WTC11 (cell line): Measurements from ENCODE around the gene TBC1D1. TPM values are rescaled to one million over a fixed set of nuclear protein-coding genes. Genes with fewer than 3 reads are reported as not detected.

ENCODE experiments used
- ATAC-seq: fragments of 200-7000 bp; cut with Tn5 transposase; 2 replicates; pipeline ENCODE4 v1.10.0; 2021; ENCODE audit warnings: mild to moderate bottlenecking, moderate library complexity
- CTCF ChIA-PET: fragments of 300-600 bp; sonication (Branson Sonifier 250); formaldehyde crosslinking; loops from one replicate; lab custom pipeline; 2021; ENCODE audit warnings: antibody characterized with exemption; lab: Charles Lee
- POLR2A ChIA-PET: fragments of 350-600 bp; sonication (Branson Sonifier 250); formaldehyde crosslinking; loops from one replicate; lab custom pipeline; 2021; ENCODE audit warnings: antibody characterized with exemption; lab: Charles Lee
- DNase-seq: peaks from one replicate; pipeline ENCODE4 v3.0.0; 2021; ENCODE audit warnings: low spot score
- H3K27ac Mint-ChIP-seq: 2 replicates; pipeline ENCODE4 v1.8.0; 2021; ENCODE audit warnings: mixed read lengths
- H3K27me3 Mint-ChIP-seq: 2 replicates; pipeline ENCODE4 v1.8.0; 2021; ENCODE audit warnings: low read depth, mild to moderate bottlenecking, moderate library complexity, mixed read lengths
- H3K36me3 Mint-ChIP-seq: 2 replicates; pipeline ENCODE4 v1.8.0; 2021; ENCODE audit warnings: mixed read lengths
- H3K4me1 Mint-ChIP-seq: 2 replicates; pipeline ENCODE4 v1.8.0; 2022; ENCODE audit warnings: mixed read lengths
- H3K4me3 Mint-ChIP-seq: 2 replicates; pipeline ENCODE4 v1.8.0; 2021; ENCODE audit warnings: mild to moderate bottlenecking, moderate library complexity, mixed read lengths
- H3K9me3 Mint-ChIP-seq: 2 replicates; pipeline ENCODE4 v1.8.0; 2021; ENCODE audit warnings: mixed read lengths
- CBFB ChIP-seq: sonication (generic); formaldehyde crosslinking; IDR thresholded peaks from 2 replicates; pipeline ENCODE4 v1.8.1; 2022; ENCODE audit warnings: mild to moderate bottlenecking, low read depth, missing genetic modification reagents
- CREM ChIP-seq: sonication (generic); formaldehyde crosslinking; IDR thresholded peaks from 2 replicates; pipeline ENCODE4 v1.8.1; 2022; ENCODE audit warnings: mild to moderate bottlenecking, missing genetic modification reagents, moderate library complexity
- ETV6 ChIP-seq: sonication (generic); formaldehyde crosslinking; IDR thresholded peaks from 2 replicates; pipeline ENCODE4 v1.8.1; 2022; ENCODE audit warnings: mild to moderate bottlenecking, missing genetic modification reagents
- GTF2I ChIP-seq: fragments of 250-450 bp; sonication (Bioruptor Pico); conservative IDR thresholded peaks from 2 replicates; pipeline ENCODE4 v1.4.0; 2021; ENCODE audit warnings: mild to moderate bottlenecking
- NR1H2 ChIP-seq: sonication (generic); formaldehyde crosslinking; IDR thresholded peaks from 2 replicates; pipeline ENCODE4 v1.9.0; 2021; ENCODE audit warnings: mild to moderate bottlenecking, moderate library complexity, missing genetic modification reagents
- OVOL2 ChIP-seq: fragments of 250-450 bp; sonication (Bioruptor Pico); IDR thresholded peaks from 2 replicates; pipeline ENCODE4 v1.9.0; 2021; ENCODE audit warnings: mild to moderate bottlenecking, borderline replicate concordance
- RELA ChIP-seq: sonication (generic); formaldehyde crosslinking; IDR thresholded peaks from 2 replicates; pipeline ENCODE4 v1.8.1; 2022; ENCODE audit warnings: missing genetic modification reagents, mild to moderate bottlenecking, borderline replicate concordance
- SOX15 ChIP-seq: fragments of 250-450 bp; sonication (Bioruptor Pico); IDR thresholded peaks from 2 replicates; pipeline ENCODE4 v1.9.0; 2021; ENCODE audit warnings: mild to moderate bottlenecking
- TP53 ChIP-seq: sonication (generic); formaldehyde crosslinking; IDR thresholded peaks from 2 replicates; pipeline ENCODE4 v1.8.1; 2023; ENCODE audit warnings: mild to moderate bottlenecking, missing genetic modification reagents
- ZBTB21 ChIP-seq: sonication (generic); formaldehyde crosslinking; IDR thresholded peaks from 2 replicates; pipeline ENCODE4 v1.8.1; 2023; ENCODE audit warnings: mild to moderate bottlenecking, missing genetic modification reagents, borderline replicate concordance
- ZNF396 ChIP-seq: fragments of 250-450 bp; sonication (Bioruptor Pico); IDR thresholded peaks from 2 replicates; pipeline ENCODE4 v1.8.0; 2021; ENCODE audit warnings: mild to moderate bottlenecking, moderate library complexity, borderline replicate concordance
- total RNA-seq: library from RNA; stranded (reverse); gene quantifications from 3 replicates; pipeline ENCODE4 v1.2.3, GENCODE V29; 2021
- TF ChIP-seq, protein P1 (sequence below): fragments of 250-450 bp; sonication (Bioruptor Pico); IDR thresholded peaks from 2 replicates; pipeline ENCODE4 v1.9.0; 2021; ENCODE audit warnings: mild to moderate bottlenecking, borderline replicate concordance
- TF ChIP-seq, protein P2 (sequence below): fragments of 250-450 bp; sonication (Bioruptor Pico); IDR thresholded peaks from 2 replicates; pipeline ENCODE4 v1.9.0; 2021; ENCODE audit warnings: moderate library complexity, mild to moderate bottlenecking, inconsistent platforms, borderline replicate concordance
- TF ChIP-seq, protein P3 (sequence below): sonication (generic); formaldehyde crosslinking; IDR thresholded peaks from 2 replicates; pipeline ENCODE4 v1.8.1; 2023; ENCODE audit warnings: mild to moderate bottlenecking, missing genetic modification reagents, borderline replicate concordance
- TF ChIP-seq, protein P4 (sequence below): sonication (generic); formaldehyde crosslinking; IDR thresholded peaks from 2 replicates; pipeline ENCODE4 v1.8.0; 2023; ENCODE audit warnings: missing genetic modification reagents, mild to moderate bottlenecking, borderline replicate concordance

The TBC1D1 gene
- total RNA-seq, 1 experiment from 2014 or later: 134 TPM

DNA sequence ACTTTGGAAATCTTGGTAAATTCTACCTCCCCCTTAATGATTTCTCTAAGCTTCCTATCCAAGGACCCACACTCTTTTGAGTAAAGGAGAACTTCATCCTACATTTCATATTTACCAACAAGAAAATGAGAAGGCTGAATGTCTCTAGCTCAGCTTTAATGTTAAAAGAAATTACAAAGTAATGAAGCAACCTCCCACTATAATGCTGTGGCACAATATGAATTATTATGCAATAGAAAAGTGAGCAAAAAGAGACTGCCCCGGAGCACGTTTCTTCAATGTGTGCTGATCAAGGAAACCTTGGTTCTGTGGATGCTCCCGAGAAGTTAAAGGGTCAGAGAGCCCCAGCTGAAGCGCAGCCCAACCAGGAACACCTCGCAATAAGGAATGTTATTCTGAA is 9.1 kb upstream of the TBC1D1 start (continued):
- TF ChIP-seq GTF2I (CRISPR knock-in tag) (no peak), ZBTB21 (no peak), CREM (CRISPR knock-in tag) (no peak)
- TF ChIP-seq, protein P1, sequence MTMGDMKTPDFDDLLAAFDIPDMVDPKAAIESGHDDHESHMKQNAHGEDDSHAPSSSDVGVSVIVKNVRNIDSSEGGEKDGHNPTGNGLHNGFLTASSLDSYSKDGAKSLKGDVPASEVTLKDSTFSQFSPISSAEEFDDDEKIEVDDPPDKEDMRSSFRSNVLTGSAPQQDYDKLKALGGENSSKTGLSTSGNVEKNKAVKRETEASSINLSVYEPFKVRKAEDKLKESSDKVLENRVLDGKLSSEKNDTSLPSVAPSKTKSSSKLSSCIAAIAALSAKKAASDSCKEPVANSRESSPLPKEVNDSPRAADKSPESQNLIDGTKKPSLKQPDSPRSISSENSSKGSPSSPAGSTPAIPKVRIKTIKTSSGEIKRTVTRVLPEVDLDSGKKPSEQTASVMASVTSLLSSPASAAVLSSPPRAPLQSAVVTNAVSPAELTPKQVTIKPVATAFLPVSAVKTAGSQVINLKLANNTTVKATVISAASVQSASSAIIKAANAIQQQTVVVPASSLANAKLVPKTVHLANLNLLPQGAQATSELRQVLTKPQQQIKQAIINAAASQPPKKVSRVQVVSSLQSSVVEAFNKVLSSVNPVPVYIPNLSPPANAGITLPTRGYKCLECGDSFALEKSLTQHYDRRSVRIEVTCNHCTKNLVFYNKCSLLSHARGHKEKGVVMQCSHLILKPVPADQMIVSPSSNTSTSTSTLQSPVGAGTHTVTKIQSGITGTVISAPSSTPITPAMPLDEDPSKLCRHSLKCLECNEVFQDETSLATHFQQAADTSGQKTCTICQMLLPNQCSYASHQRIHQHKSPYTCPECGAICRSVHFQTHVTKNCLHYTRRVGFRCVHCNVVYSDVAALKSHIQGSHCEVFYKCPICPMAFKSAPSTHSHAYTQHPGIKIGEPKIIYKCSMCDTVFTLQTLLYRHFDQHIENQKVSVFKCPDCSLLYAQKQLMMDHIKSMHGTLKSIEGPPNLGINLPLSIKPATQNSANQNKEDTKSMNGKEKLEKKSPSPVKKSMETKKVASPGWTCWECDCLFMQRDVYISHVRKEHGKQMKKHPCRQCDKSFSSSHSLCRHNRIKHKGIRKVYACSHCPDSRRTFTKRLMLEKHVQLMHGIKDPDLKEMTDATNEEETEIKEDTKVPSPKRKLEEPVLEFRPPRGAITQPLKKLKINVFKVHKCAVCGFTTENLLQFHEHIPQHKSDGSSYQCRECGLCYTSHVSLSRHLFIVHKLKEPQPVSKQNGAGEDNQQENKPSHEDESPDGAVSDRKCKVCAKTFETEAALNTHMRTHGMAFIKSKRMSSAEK (CRISPR knock-in tag): no peak

DNA sequence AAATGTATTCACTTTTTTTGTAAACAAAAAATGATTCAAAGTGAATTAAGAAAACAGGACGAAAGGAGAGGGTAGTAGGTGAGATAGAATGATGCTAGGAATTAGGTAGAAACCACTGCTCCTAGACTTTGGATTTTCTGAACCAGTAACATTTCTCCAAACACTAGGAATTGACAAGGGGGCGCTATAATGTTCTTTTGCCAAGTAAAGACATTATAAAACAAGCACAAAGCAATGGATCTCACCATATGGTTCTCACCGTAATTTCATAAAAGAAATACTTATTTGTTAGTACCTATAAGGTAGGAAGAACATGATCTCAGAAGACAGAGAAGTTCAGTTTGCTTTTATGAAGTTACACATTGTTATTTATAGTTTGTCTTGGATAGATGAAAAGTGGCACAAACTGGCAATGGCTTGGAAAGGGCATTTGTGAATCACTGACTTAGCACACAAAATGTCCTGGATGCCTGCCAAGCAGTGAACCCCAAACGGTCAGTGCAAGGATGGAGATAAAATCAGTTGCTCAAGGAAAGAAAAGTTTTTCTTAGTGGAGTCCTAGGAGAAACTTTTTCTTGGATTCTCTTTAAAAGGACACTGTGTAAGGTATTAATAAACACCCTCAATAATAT is 8.1 kb upstream of the TBC1D1 start:
- POLR2A ChIA-PET: no interaction called here
- Mint-ChIP-seq H3K36me3 (no peaks in the 10 kb centered on the region), H3K4me1 (no peaks in the 10 kb centered on the region)
- no peak for DNase-seq
- CTCF ChIA-PET: interaction anchor here (1.3 kb wide), 1 partner anchor 152 kb away, joined by 3 read pairs; no protein-coding TSS in a partner anchor
- no peak for TF ChIP-seq RELA
- no peak for TF ChIP-seq OVOL2
- no peak for TF ChIP-seq SOX15
- TF ChIP-seq, all 79 proteins: peak for 0
- H3K9me3 Mint-ChIP-seq: no peaks in the 10 kb centered on the region
- peak; percentile 43; the same call in 1 of the 2 replicates for ATAC-seq
- no peak overlapping the region for H3K27ac Mint-ChIP-seq
- H3K27me3 Mint-ChIP-seq: peaks cover 14% of the 10 kb centered on the region
- H3K4me3 Mint-ChIP-seq: no peak overlapping the region

DNA sequence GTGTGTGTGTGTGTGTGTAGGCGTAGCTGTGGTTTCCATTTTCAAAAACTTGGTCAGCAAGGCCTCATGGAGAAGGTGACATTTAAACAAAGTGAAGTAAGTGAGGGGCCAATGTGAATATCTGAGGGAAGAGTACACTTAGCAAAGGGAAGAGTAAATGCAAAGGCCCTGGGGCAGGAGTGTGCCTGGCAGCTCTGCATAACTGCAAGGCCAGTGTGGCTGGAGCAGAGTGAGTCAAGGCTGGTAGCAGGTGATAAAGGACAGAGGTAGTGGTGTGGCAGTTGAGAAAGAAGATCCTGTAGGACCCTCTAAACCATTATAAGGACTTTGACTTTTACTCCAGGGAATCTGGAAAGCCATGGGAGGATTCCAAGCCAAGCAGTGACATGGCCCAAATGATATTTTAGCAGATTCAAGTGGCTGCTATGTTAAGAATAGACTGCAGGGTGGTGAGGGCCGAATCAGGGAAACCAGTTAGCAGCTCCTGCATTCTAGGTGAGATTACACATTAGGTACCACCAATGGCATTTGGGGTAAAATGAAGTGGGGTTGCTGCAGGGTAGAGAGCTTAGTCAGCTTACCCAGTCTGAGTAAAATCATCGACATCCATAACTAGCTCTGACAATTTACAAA is 5.9 kb upstream of the TBC1D1 start:
- H3K9me3 Mint-ChIP-seq: no peaks in the 10 kb centered on the region
- H3K27me3 Mint-ChIP-seq: peaks cover 35% of the 10 kb centered on the region
- DNase-seq (no peak), ATAC-seq (no peak)
- no peaks in the 10 kb centered on the region for H3K36me3 Mint-ChIP-seq
- TF ChIP-seq TP53: no peak
- H3K4me3 Mint-ChIP-seq: no peak overlapping the region
- H3K4me1 Mint-ChIP-seq: peaks cover 5% of the 10 kb centered on the region
- H3K27ac Mint-ChIP-seq: no peak overlapping the region
- ChIA-PET POLR2A (interaction anchor here (0.6 kb wide), 1 partner anchor 1375 kb away, joined by 4 read pairs; no protein-coding TSS in a partner anchor), CTCF (no interaction called here)

DNA sequence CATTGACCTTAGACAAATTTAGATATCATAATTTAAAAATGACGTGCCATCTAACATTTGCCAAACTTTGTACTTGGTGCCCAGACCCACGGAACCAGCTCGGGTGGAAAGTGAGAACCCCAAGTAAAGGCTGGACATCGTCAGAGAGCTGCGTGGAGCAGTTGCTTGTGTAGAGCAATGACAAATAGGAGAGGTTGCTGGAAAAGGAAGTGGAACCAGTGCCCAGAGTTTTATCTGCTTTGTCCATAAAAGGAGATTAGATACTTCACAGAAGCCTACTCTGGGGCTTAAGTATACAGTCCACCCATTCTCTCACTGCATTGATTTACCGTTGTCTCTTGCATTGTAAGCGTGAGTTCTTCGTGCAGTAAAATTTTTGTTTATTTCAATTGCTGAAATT is 5.4 kb upstream of the TBC1D1 start:
- no peak for DNase-seq
- Mint-ChIP-seq H3K27me3 (peaks cover 41% of the 10 kb centered on the region), H3K36me3 (no peaks in the 10 kb centered on the region), H3K4me3 (no peak overlapping the region), H3K9me3 (no peaks in the 10 kb centered on the region), H3K27ac (no peak overlapping the region), H3K4me1 (peaks cover 8% of the 10 kb centered on the region)
- CTCF ChIA-PET: interaction anchor here (0.6 kb wide), 1 partner anchor 65 kb away, joined by 3 read pairs; no protein-coding TSS in a partner anchor
- ATAC-seq: no peak
- POLR2A ChIA-PET: interaction anchor here (0.6 kb wide), 1 partner anchor 1374 kb away, joined by 4 read pairs; no protein-coding TSS in a partner anchor
- TF ChIP-seq NR1H2 (CRISPR knock-in tag) (no peak), CBFB (no peak), RELA (no peak), ZNF396 (CRISPR knock-in tag) (no peak), ETV6 (CRISPR knock-in tag) (no peak)
- TF ChIP-seq, protein P2, sequence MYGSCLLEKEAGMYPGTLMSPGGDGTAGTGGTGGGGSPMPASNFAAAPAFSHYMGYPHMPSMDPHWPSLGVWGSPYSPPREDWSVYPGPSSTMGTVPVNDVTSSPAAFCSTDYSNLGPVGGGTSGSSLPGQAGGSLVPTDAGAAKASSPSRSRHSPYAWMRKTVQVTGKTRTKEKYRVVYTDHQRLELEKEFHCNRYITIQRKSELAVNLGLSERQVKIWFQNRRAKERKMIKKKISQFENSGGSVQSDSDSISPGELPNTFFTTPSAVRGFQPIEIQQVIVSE: no peak
- TF ChIP-seq, protein P3, sequence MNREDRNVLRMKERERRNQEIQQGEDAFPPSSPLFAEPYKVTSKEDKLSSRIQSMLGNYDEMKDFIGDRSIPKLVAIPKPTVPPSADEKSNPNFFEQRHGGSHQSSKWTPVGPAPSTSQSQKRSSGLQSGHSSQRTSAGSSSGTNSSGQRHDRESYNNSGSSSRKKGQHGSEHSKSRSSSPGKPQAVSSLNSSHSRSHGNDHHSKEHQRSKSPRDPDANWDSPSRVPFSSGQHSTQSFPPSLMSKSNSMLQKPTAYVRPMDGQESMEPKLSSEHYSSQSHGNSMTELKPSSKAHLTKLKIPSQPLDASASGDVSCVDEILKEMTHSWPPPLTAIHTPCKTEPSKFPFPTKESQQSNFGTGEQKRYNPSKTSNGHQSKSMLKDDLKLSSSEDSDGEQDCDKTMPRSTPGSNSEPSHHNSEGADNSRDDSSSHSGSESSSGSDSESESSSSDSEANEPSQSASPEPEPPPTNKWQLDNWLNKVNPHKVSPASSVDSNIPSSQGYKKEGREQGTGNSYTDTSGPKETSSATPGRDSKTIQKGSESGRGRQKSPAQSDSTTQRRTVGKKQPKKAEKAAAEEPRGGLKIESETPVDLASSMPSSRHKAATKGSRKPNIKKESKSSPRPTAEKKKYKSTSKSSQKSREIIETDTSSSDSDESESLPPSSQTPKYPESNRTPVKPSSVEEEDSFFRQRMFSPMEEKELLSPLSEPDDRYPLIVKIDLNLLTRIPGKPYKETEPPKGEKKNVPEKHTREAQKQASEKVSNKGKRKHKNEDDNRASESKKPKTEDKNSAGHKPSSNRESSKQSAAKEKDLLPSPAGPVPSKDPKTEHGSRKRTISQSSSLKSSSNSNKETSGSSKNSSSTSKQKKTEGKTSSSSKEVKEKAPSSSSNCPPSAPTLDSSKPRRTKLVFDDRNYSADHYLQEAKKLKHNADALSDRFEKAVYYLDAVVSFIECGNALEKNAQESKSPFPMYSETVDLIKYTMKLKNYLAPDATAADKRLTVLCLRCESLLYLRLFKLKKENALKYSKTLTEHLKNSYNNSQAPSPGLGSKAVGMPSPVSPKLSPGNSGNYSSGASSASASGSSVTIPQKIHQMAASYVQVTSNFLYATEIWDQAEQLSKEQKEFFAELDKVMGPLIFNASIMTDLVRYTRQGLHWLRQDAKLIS (CRISPR knock-in tag): no peak
- TF ChIP-seq, protein P4, sequence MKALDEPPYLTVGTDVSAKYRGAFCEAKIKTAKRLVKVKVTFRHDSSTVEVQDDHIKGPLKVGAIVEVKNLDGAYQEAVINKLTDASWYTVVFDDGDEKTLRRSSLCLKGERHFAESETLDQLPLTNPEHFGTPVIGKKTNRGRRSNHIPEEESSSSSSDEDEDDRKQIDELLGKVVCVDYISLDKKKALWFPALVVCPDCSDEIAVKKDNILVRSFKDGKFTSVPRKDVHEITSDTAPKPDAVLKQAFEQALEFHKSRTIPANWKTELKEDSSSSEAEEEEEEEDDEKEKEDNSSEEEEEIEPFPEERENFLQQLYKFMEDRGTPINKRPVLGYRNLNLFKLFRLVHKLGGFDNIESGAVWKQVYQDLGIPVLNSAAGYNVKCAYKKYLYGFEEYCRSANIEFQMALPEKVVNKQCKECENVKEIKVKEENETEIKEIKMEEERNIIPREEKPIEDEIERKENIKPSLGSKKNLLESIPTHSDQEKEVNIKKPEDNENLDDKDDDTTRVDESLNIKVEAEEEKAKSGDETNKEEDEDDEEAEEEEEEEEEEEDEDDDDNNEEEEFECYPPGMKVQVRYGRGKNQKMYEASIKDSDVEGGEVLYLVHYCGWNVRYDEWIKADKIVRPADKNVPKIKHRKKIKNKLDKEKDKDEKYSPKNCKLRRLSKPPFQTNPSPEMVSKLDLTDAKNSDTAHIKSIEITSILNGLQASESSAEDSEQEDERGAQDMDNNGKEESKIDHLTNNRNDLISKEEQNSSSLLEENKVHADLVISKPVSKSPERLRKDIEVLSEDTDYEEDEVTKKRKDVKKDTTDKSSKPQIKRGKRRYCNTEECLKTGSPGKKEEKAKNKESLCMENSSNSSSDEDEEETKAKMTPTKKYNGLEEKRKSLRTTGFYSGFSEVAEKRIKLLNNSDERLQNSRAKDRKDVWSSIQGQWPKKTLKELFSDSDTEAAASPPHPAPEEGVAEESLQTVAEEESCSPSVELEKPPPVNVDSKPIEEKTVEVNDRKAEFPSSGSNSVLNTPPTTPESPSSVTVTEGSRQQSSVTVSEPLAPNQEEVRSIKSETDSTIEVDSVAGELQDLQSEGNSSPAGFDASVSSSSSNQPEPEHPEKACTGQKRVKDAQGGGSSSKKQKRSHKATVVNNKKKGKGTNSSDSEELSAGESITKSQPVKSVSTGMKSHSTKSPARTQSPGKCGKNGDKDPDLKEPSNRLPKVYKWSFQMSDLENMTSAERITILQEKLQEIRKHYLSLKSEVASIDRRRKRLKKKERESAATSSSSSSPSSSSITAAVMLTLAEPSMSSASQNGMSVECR (CRISPR knock-in tag): no peak
